GM12878 (cell line): ENCODE measurements around the gene N4BP3. TPM values are rescaled to one million over a fixed set of nuclear protein-coding genes. Genes with fewer than 3 reads are reported as not detected.
A peak's percentile ranks its signal among the peaks of the same experiment; 100 is the strongest.

Experiments used
- ATAC-seq: fragments of 200-7000 bp; cut with Tn5 transposase; 3 replicates; pipeline ENCODE4 v1.9.1; 2020; ENCODE audit warnings: mild to moderate bottlenecking, moderate library complexity
- BruUV-seq: library from RNA; stranded (reverse); fragments of 400-500 nt; replicated peaks from 2 replicates; lab custom pipeline; 2021; lab: Mats Ljungman, UMichigan
- CTCF ChIA-PET: fragments of 300-600 bp; sonication (Branson Sonifier 250); formaldehyde crosslinking; extraction: SDS; loops from one replicate; lab custom pipeline; 2021; ENCODE audit warnings: inconsistent platforms; lab: Yijun Ruan, JAX
- POLR2A ChIA-PET: fragments of 350-600 bp; formaldehyde crosslinking; extraction: SDS; loops from one replicate; lab custom pipeline; 2021; ENCODE audit warnings: inconsistent platforms; lab: Charles Lee
- RAD21 ChIA-PET: fragments of 300-600 bp; sonication (Branson Sonifier 250); formaldehyde crosslinking; loops from one replicate; lab custom pipeline; 2023; ENCODE audit warnings: antibody characterized with exemption; ENCODE audit not compliant: unreplicated experiment; lab: Charles Lee
- SMC1A ChIA-PET: fragments of 300-600 bp; sonication (Branson Sonifier 250); formaldehyde crosslinking; loops from one replicate; lab custom pipeline; 2023; ENCODE audit not compliant: unreplicated experiment, uncharacterized antibody; lab: Charles Lee
- DNase-seq: peaks from one replicate; pipeline ENCODE4 v3.0.0-alpha.2; 2011; ENCODE audit warnings: low read depth, low spot score
- FAIRE-seq: peaks from 3 replicates; lab custom pipeline; 2011; peaks lifted over from hg19 to GRCh38; lab: Jason Lieb, UNC
- H2AFZ ChIP-seq: 2 replicates; pipeline ENCODE4 v1.6.0; 2011; ENCODE audit warnings: low read depth, low read length, control low read depth; ENCODE audit not compliant: control insufficient read depth
- H3K27ac ChIP-seq: 2 replicates; pipeline ENCODE4 v1.5.1; 2011; ENCODE audit warnings: control low read depth; ENCODE audit not compliant: control insufficient read depth, insufficient read depth
- H3K27me3 ChIP-seq, 2 experiments: replicated peaks in 1 of 2; 2 replicates each; pipeline versions ENCODE4 v1.6.0 to v1.6.1; 2011; ENCODE audit warnings: low read length in 1 of 2; ENCODE audit not compliant: control insufficient read depth in 2 of 2, insufficient read depth in 2 of 2
- H3K36me3 ChIP-seq, 2 experiments: 2 replicates each; pipeline ENCODE4 v1.5.1; 2011; ENCODE audit warnings: low read length in 1 of 2; ENCODE audit not compliant: control insufficient read depth in 2 of 2, insufficient read depth in 2 of 2
- H3K4me1 ChIP-seq: 2 replicates; pipeline ENCODE4 v1.6.1; 2011; ENCODE audit warnings: mild to moderate bottlenecking, low read length, moderate library complexity, mixed read lengths; ENCODE audit not compliant: control insufficient read depth, insufficient read depth
- H3K4me2 ChIP-seq: 2 replicates; pipeline ENCODE4 v1.6.0; 2011; ENCODE audit warnings: control low read depth; ENCODE audit not compliant: control insufficient read depth, insufficient read depth
- H3K4me3 ChIP-seq: fragments of 200-600 bp; sonication (generic); 2 replicates; pipeline ENCODE4 v1.5.1; 2016
- H3K79me2 ChIP-seq: 2 replicates; pipeline ENCODE4 v1.6.0; 2011; ENCODE audit warnings: low read length; ENCODE audit not compliant: control insufficient read depth, insufficient read depth
- H3K9ac ChIP-seq: 2 replicates; pipeline ENCODE4 v1.8.0; 2011; ENCODE audit warnings: low read length, control low read depth, mixed read lengths; ENCODE audit not compliant: control insufficient read depth, insufficient read depth
- H3K9me3 ChIP-seq: replicated peaks from 3 replicates; pipeline ENCODE4 v1.5.1; 2011; ENCODE audit warnings: mild to moderate bottlenecking, low read length; ENCODE audit not compliant: control insufficient read depth, insufficient read depth
- H4K20me1 ChIP-seq: 2 replicates; pipeline ENCODE4 v1.6.0; 2011; ENCODE audit not compliant: control insufficient read depth, insufficient read depth
- BRCA1 ChIP-seq: IDR thresholded peaks from 2 replicates; pipeline ENCODE4 v1.6.1; 2011; ENCODE audit warnings: low read depth, low read length, improper control_type of control experiment
- CHD4 ChIP-seq: fragments of 200-600 bp; sonication (generic); IDR thresholded peaks from 2 replicates; pipeline ENCODE4 v1.6.1; 2016; ENCODE audit warnings: mild to moderate bottlenecking
- EED ChIP-seq: sonication (generic); IDR thresholded peaks from 2 replicates; pipeline ENCODE4 v1.6.1; 2016; ENCODE audit warnings: antibody characterized with exemption, low read depth
- HDAC2 ChIP-seq: fragments of 200-600 bp; sonication (generic); IDR thresholded peaks from 2 replicates; pipeline ENCODE4 v1.6.1; 2017
- MEF2A ChIP-seq: IDR thresholded peaks from 2 replicates; pipeline ENCODE4 v1.6.1; 2011; ENCODE audit warnings: low read depth, mild to moderate bottlenecking, low read length, moderate library complexity; ENCODE audit not compliant: insufficient read depth
- MTA3 ChIP-seq: IDR thresholded peaks from 2 replicates; pipeline ENCODE4 v1.6.1; 2012; ENCODE audit warnings: low read length, inconsistent platforms, borderline replicate concordance
- POLR2A ChIP-seq: IDR thresholded peaks from 2 replicates; pipeline ENCODE4 v1.6.1; 2011; ENCODE audit warnings: low read depth, mild to moderate bottlenecking, low read length
- RB1 ChIP-seq: fragments of 450-650 bp; formaldehyde crosslinking; IDR thresholded peaks from 2 replicates; pipeline ENCODE4 v1.6.1; 2017; ENCODE audit warnings: mild to moderate bottlenecking, borderline replicate concordance
- RELA ChIP-seq: fragments of 450-650 bp; IDR thresholded peaks from 2 replicates; pipeline ENCODE4 v1.8.0; 2014; ENCODE audit warnings: borderline replicate concordance; ENCODE audit not compliant: partially characterized antibody
- RUNX3 ChIP-seq: IDR thresholded peaks from 2 replicates; pipeline ENCODE4 v1.6.1; 2012; ENCODE audit warnings: low read length, inconsistent platforms
- SIN3A ChIP-seq: IDR thresholded peaks from 2 replicates; pipeline ENCODE4 v1.6.1; 2012; ENCODE audit warnings: low read depth, low read length, improper control_type of control experiment
- SMAD1 ChIP-seq: fragments of 450-650 bp; IDR thresholded peaks from 2 replicates; pipeline ENCODE4 v1.6.1; 2018; ENCODE audit warnings: mild to moderate bottlenecking, low read depth; ENCODE audit not compliant: partially characterized antibody
- WRNIP1 ChIP-seq: IDR thresholded peaks from 2 replicates; pipeline ENCODE4 v1.6.1; 2011; ENCODE audit warnings: low read depth, low read length, improper control_type of control experiment, borderline replicate concordance
- YBX1 ChIP-seq: fragments of 450-650 bp; IDR thresholded peaks from 2 replicates; pipeline ENCODE4 v1.6.1; 2016; ENCODE audit warnings: antibody characterized with exemption
- ZNF217 ChIP-seq: fragments of 450-650 bp; IDR thresholded peaks from 2 replicates; pipeline ENCODE4 v1.6.1; 2017; ENCODE audit warnings: antibody characterized with exemption, mild to moderate bottlenecking
- WGBS: methylation state at CpG from one replicate; pipeline ENCODE4 v1.1.6; 2016; ENCODE audit warnings: low lambda C conversion rate; ENCODE audit not compliant: insufficient replicate concordance, insufficient coverage; ENCODE audit errors: missing lambda C conversion rate; 5-methylcytosine and 5-hydroxymethylcytosine counted together
- in situ Hi-C: fragments of 300-500 bp; cut with MboI; formaldehyde crosslinking; loops from 9 replicates; pipeline ENCODE4 v1.14.3; 2018; ENCODE audit warnings: mixed read lengths
- intact Hi-C: fragments of 100-400 bp; cut with micrococcal nuclease; formaldehyde crosslinking; loops from one replicate; pipeline ENCODE4 v1.14.2; 2022; ENCODE audit not compliant: unreplicated experiment
- polyA plus RNA-seq, 11 experiments: library from polyadenylated mRNA; depleted of rRNA in 4 of 11; unstranded in 6 of 11; stranded (reverse) in 5 of 11; fragments of >200 nt; fragmentation: Nextera tagmentation in 4 of 11; fragmentation: Illumina TruSeq in 1 of 11; extraction: Ambion mirVana in 4 of 11; extraction: Trizol in 1 of 11; gene quantifications; 1 replicate in 1 of 11; 2 replicates in 10 of 11; pipeline versions ENCODE4 v1.2.1 to v1.2.3, GENCODE V29; 2011 to 2016; ENCODE audit warnings: inconsistent platforms in 2 of 11, missing spikeins in 2 of 11, low read depth in 1 of 11
- total RNA-seq, 4 experiments: library from RNA; depleted of rRNA in 3 of 4; stranded (reverse); fragments of >200 nt in 3 of 4; fragmentation: Illumina TruSeq in 1 of 4; extraction: Trizol in 1 of 4; gene quantifications; 2 replicates each; pipeline versions ENCODE4 v1.2.1 to v1.2.3, GENCODE V29; 2013 to 2021
- TF ChIP-seq, protein P1 (sequence below): IDR thresholded peaks from 2 replicates; pipeline ENCODE4 v1.6.1; 2011; ENCODE audit warnings: borderline replicate concordance, low read depth, mild to moderate bottlenecking, moderate library complexity, mixed read lengths, low read length; ENCODE audit not compliant: insufficient read depth; ENCODE audit errors: extremely low read length

Gene N4BP3
- total and polyA plus RNA-seq, 10 of the 15 experiments (the other 5 are each of a cell fraction or from before 2014, with no cell fraction given): 0.06 to 13.0 (median 4.3) TPM

DNA sequence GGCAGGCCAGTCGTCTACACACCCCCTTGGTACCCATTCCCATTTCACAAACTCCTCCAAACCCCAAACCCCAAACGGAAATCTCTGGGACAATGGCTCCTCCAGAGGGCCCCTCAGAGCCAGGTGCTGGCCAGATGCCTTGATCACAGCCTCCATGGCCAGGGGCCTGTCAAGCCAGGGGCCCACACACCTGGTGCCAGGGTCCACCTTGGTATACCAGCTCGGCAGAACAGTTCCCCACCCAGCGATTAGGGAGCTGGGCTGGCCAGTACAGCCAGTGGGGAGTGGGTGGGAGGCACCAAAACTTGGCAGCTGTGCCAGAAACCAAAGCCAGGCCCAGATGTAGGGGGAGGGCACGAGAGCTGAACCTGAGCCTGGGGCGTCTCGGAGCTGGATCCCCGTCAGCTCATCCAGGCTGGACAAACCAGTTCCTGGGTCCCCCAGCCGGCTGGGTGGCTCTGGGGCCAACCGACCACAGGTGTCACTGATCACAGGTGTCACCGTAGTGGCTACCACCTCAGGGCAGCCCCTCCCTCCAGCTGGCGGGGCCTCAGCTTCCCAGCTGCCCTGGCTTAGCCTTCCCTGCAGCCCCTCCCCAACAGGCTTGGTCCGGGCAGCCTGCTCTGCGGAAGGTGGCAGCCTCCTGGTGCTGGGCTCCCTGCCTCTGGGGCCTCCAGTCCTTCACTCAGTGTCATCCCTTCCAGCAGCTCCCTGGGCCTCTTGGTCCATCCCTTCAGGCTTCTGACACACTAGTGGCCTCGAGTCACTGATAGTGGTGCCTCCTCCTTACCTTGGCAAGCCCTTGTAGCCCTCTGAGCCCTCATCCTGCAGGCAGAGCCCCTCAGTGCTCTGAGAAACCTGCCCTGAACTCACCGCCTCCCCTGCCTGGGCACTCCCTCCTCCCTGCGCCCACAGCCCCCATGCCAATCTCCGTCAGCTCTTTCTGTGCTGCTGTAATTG, 10.9 kb downstream of the N4BP3 start:
- in situ Hi-C loops (loop anchor here (10.0 kb wide), 1 partner anchor 1691 kb away; no protein-coding TSS in a partner anchor), intact Hi-C loops (no loop called here)
- Histone ChIP-seq H3K9ac (no peak overlapping the region), H3K4me2 (no peak overlapping the region), H3K27ac (no peak overlapping the region), H3K9me3 (no peaks in the 10 kb centered on the region), H3K4me1 (peaks cover 13% of the 10 kb centered on the region), H4K20me1 (no peaks in the 10 kb centered on the region), H3K27me3 (no peaks in the 10 kb centered on the region), H2AFZ (no peak overlapping the region), H3K4me3 (no peak overlapping the region), H3K36me3 (peaks cover 3 to 19% of the 10 kb centered on the region in 2 experiments; a peak in 3 of 4 replicates), H3K79me2 (peaks cover 3% of the 10 kb centered on the region)
- ChIA-PET SMC1A (interaction anchor here (0.7 to 1.5 kb wide), 3 partner anchors 28 to 48 kb away, joined by 3 to 4 read pairs (median 4); partner anchors contain the start of gene NHP2), POLR2A (no interaction called here), RAD21 (interaction anchor here (0.6 kb wide), 1 partner anchor 13 kb away, joined by 3 read pairs; no protein-coding TSS in a partner anchor), CTCF (interaction anchor here (1.1 kb wide), 2 partner anchors 21 to 47 kb away, joined by 3 read pairs; no protein-coding TSS in a partner anchor)
- BruUV-seq: no TSS peak
- no peak for DNase-seq
- ATAC-seq: no peak
- WGBS: 79% methylated on average over 18 of the region's 18 CpGs
- 0 out of 2 replicates have a peak, but pooled peaks have one; percentile 23 for TF ChIP-seq POLR2A
- TF ChIP-seq RB1: no peak
- no peak for FAIRE-seq

DNA sequence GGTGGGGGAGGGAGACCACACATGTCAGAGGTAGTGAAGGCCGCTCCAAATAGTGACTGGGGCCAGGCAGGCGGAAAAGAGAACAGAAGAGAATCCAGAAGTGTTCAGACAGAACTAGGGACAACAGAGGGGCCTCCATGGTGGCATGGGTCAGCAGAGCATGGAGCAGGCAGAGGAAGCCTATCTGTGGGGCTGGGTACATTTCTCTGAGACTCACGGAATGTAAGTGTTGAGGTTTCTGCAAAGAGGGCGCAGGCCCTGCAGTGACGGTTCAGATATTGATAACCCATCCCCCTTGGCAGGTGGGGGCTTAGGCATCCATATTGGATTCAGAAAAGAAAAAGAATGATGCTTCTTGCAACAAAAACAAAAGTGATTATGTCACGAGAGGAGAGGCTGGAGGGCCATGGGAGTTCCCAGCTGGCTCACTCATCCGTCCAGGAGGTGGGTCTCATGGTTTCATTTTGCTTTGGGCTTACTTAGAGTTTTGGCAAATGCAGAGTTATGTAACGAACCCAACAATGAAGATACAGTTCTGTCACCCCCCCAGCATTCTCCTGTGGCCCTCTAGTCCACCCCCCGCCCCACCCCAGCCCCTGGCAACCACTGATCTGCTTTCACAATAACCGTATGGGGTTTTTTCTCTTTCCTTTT, 12.0 kb downstream of the N4BP3 start:
- H3K4me1 ChIP-seq: peaks cover 11% of the 10 kb centered on the region
- no peak overlapping the region for H2AFZ ChIP-seq
- ChIA-PET POLR2A (interaction anchor here (1.6 kb wide), 1 partner anchor 9 kb away, joined by 6 read pairs; no protein-coding TSS in a partner anchor), CTCF (interaction anchor here (1.1 kb wide), 1 partner anchor 20 kb away, joined by 3 read pairs; no protein-coding TSS in a partner anchor), RAD21 (no interaction called here), SMC1A (no interaction called here)
- WGBS: 52% methylated on average over 10 of the region's 10 CpGs
- no peak overlapping the region for H3K27ac ChIP-seq
- ATAC-seq: no peak
- H3K27me3 ChIP-seq: no peaks in the 10 kb centered on the region
- no peak overlapping the region for H3K4me2 ChIP-seq
- BruUV-seq: no TSS peak
- H3K9me3 ChIP-seq: no peaks in the 10 kb centered on the region
- no peak overlapping the region for H3K4me3 ChIP-seq
- H3K79me2 ChIP-seq: peaks cover under 1% of the 10 kb centered on the region
- no peak overlapping the region for H3K9ac ChIP-seq
- H4K20me1 ChIP-seq: no peaks in the 10 kb centered on the region
- intact Hi-C loops (no loop called here), in situ Hi-C loops (loop anchor here (10.0 kb wide), 1 partner anchor 1689 kb away; no protein-coding TSS in a partner anchor)
- H3K36me3 ChIP-seq: peaks cover 3 to 15% of the 10 kb centered on the region in 2 experiments; a peak in 3 of 4 replicates
- DNase-seq: no peak
- FAIRE-seq: no peak
- TF ChIP-seq YBX1 (no peak), BRCA1 (no peak), HDAC2 (no peak), SMAD1 (no peak), MEF2A (no peak), SIN3A (no peak), WRNIP1 (no peak), RUNX3 (no peak), ZNF217 (no peak), RELA (no peak), CHD4 (no peak), MTA3 (no peak), EED (no peak)
- TF ChIP-seq, protein P1, sequence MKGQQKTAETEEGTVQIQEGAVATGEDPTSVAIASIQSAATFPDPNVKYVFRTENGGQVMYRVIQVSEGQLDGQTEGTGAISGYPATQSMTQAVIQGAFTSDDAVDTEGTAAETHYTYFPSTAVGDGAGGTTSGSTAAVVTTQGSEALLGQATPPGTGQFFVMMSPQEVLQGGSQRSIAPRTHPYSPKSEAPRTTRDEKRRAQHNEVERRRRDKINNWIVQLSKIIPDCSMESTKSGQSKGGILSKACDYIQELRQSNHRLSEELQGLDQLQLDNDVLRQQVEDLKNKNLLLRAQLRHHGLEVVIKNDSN: no peak
